ENCODE results near the gene TSHZ2.
A peak's percentile ranks its signal among the peaks of the same experiment; 100 is the strongest.

The TSHZ2 gene

GRCh38 chr20:52945268-52945667, 26.9 kb upstream of the TSHZ2 start:
- no peak overlapping the region for H3K4me3 ChIP-seq (replicated peaks in 1 of 2; ENCODE audit: low read depth in 2 of 2, low read length in 2 of 2)
- no peak for DNase-seq (ENCODE audit: low read depth in 2 of 2)
- TF ChIP-seq CTCF (IDR thresholded peaks at IDR 0.05; ENCODE audit: low read depth, low read length) = no peak

GRCh38 chr20:52945862-52946522, 26.2 kb upstream of the TSHZ2 start:
- no peak for TF ChIP-seq CTCF (IDR thresholded peaks at IDR 0.05; ENCODE audit: low read depth, low read length)
- DNase-seq (ENCODE audit: low read depth in 2 of 2) = no peak

GRCh38 chr20:52948491-52948890, 23.7 kb upstream of the TSHZ2 start:
- no peak overlapping the region for H3K4me3 ChIP-seq (replicated peaks in 1 of 2; ENCODE audit: low read depth in 2 of 2, low read length in 2 of 2)
- TF ChIP-seq CTCF (IDR thresholded peaks at IDR 0.05; ENCODE audit: low read depth, low read length) = no peak
- DNase-seq (ENCODE audit: low read depth in 2 of 2) = peak in 1 of 2 donors; percentile 21

More at GRCh38 chr20:52945862-52946522, 26.2 kb upstream of the TSHZ2 start:
- no peak overlapping the region for H3K4me3 ChIP-seq (replicated peaks in 1 of 2; ENCODE audit: low read depth in 2 of 2, low read length in 2 of 2)

- TF ChIP-seq CTCF (IDR thresholded peaks at IDR 0.05; ENCODE audit: low read depth, low read length) = no peak
- no peak for DNase-seq (ENCODE audit: low read depth in 2 of 2)
- no peak overlapping the region for H3K4me3 ChIP-seq (replicated peaks in 1 of 2; ENCODE audit: low read depth in 2 of 2, low read length in 2 of 2)
These were observed 19.1 kb upstream of the TSHZ2 start for GRCh38 chr20:52953020-52953419.

GRCh38 chr20:52954849-52955248, 17.3 kb upstream of the TSHZ2 start:
- no peak overlapping the region for H3K4me3 ChIP-seq (replicated peaks in 1 of 2; ENCODE audit: low read depth in 2 of 2, low read length in 2 of 2)
- TF ChIP-seq CTCF (IDR thresholded peaks at IDR 0.05; ENCODE audit: low read depth, low read length) = no peak
- no peak for DNase-seq (ENCODE audit: low read depth in 2 of 2)

- no peak for TF ChIP-seq CTCF (IDR thresholded peaks at IDR 0.05; ENCODE audit: low read depth, low read length)
- no peak overlapping the region for H3K4me3 ChIP-seq (replicated peaks in 1 of 2; ENCODE audit: low read depth in 2 of 2, low read length in 2 of 2)
- no peak for DNase-seq (ENCODE audit: low read depth in 2 of 2)
These were observed 13.9 kb upstream of the TSHZ2 start for GRCh38 chr20:52958211-52958610.

GRCh38 chr20:52959125-52959524, 13.0 kb upstream of the TSHZ2 start:
- H3K4me3 ChIP-seq (replicated peaks in 1 of 2; ENCODE audit: low read depth in 2 of 2, low read length in 2 of 2) = no peak overlapping the region
- no peak for DNase-seq (ENCODE audit: low read depth in 2 of 2)
- no peak for TF ChIP-seq CTCF (IDR thresholded peaks at IDR 0.05; ENCODE audit: low read depth, low read length)

All from cardiac fibroblast (primary cell).